ENCODE measurements around the gene IST1. TPM values are rescaled to one million over a fixed set of nuclear protein-coding genes. Genes with fewer than 3 reads are reported as not detected.

Gene IST1
- total RNA-seq, 1 donor from 2014 or later: 184 TPM

DNA sequence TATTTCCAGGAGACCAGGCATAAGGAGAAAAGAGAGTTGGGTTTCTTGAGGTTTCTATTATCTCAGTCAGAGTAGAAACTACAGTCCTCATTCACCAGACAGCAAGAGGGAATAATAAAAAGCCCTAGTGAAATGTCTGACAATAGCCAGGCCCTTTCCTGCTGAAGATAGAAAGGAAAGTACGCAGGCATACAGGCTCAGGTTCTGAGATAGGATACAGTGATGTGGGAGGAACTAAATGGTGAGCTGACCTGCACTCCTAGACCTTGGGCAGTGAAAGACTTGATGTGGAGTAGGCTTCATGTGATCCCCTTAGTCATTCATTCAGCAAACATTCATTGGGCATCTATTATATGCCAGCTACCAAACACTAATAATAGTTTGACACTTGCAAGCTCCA, 26.2 kb upstream of the IST1 start:
- H3K27ac ChIP-seq: no peak overlapping the region
- H3K9me3 ChIP-seq: no peaks in the 10 kb centered on the region
- H3K4me1 ChIP-seq: no peaks in the 10 kb centered on the region
- H3K27me3 ChIP-seq: no peaks in the 10 kb centered on the region
- TF ChIP-seq, protein P1, sequence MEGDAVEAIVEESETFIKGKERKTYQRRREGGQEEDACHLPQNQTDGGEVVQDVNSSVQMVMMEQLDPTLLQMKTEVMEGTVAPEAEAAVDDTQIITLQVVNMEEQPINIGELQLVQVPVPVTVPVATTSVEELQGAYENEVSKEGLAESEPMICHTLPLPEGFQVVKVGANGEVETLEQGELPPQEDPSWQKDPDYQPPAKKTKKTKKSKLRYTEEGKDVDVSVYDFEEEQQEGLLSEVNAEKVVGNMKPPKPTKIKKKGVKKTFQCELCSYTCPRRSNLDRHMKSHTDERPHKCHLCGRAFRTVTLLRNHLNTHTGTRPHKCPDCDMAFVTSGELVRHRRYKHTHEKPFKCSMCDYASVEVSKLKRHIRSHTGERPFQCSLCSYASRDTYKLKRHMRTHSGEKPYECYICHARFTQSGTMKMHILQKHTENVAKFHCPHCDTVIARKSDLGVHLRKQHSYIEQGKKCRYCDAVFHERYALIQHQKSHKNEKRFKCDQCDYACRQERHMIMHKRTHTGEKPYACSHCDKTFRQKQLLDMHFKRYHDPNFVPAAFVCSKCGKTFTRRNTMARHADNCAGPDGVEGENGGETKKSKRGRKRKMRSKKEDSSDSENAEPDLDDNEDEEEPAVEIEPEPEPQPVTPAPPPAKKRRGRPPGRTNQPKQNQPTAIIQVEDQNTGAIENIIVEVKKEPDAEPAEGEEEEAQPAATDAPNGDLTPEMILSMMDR (IDR thresholded peaks at IDR 0.05): no peak
- ATAC-seq (no peak), DNase-seq (no peak)
- no peak overlapping the region for H3K4me3 ChIP-seq
- intact Hi-C loops (cut with DNase I): no loop called here
- H3K36me3 ChIP-seq: peaks cover 34% of the 10 kb centered on the region

GRCh38 chr16:71870818-71871217, 24.5 kb upstream of the IST1 start:
- no peak overlapping the region for H3K27ac ChIP-seq
- intact Hi-C loops (cut with DNase I): no loop called here
- no peak for ATAC-seq
- H3K27me3 ChIP-seq: no peaks in the 10 kb centered on the region
- no peaks in the 10 kb centered on the region for H3K9me3 ChIP-seq
- H3K4me3 ChIP-seq: no peak overlapping the region
- H3K4me1 ChIP-seq: no peaks in the 10 kb centered on the region
- no peak for DNase-seq
- TF ChIP-seq, protein P1 (IDR thresholded peaks at IDR 0.05): no peak
- H3K36me3 ChIP-seq: peaks cover 30% of the 10 kb centered on the region

DNA sequence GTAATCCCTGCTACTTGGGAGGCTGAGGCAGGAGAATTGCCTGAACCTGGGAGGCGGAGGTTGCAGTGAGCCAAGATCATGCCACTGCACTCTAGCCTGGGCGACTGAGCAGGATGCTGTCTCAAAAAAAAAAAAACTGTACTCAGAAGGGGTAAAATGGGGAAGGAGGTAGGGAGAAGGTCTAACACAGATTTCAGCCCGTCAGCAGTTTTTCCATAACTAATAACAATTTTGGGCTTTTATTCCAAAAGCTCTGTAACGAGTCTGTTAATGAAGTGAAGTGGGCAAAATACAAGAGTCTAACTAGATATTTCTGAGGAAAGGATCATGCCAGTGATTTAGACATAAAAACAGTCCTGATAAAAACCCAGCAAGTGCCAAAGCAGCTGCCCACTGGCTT, 22.1 kb upstream of the IST1 start:
- no peak for DNase-seq
- Histone ChIP-seq H3K27me3 (no peaks in the 10 kb centered on the region), H3K4me3 (no peak overlapping the region), H3K36me3 (peaks cover 27% of the 10 kb centered on the region), H3K9me3 (no peaks in the 10 kb centered on the region), H3K4me1 (no peaks in the 10 kb centered on the region), H3K27ac (no peak overlapping the region)
- ATAC-seq: no peak
- intact Hi-C loops (cut with DNase I): no loop called here
- TF ChIP-seq, protein P1 (IDR thresholded peaks at IDR 0.05): no peak

GRCh38 chr16:71878911-71879310, 16.4 kb upstream of the IST1 start:
- Histone ChIP-seq H3K36me3 (peaks cover 46% of the 10 kb centered on the region), H3K9me3 (no peaks in the 10 kb centered on the region), H3K27me3 (no peaks in the 10 kb centered on the region), H3K4me3 (no peak overlapping the region), H3K27ac (no peak overlapping the region), H3K4me1 (peaks cover 16% of the 10 kb centered on the region)
- intact Hi-C loops (cut with DNase I): no loop called here
- TF ChIP-seq, protein P1 (IDR thresholded peaks at IDR 0.05): no peak
- DNase-seq: no peak
- no peak for ATAC-seq

DNA sequence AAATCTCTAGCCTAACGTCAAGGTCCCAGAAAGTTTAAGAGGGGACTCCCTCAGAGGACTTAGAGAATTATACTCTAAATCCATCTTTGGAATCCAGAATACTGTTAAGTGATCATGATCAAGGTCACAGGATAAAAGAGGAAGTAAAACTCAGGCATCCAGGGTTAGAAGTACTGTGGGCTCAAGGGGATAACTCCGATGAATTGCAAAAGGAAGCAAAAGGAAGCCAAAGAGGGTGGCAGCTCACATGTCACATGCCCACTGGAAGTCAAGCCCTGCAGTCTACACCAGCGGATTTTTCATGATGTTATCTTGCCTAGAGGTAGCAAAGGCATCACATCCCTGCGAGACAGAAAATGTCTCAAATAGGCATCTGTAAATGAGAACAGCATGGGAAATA, 15.2 kb upstream of the IST1 start:
- TF ChIP-seq, protein P1 (IDR thresholded peaks at IDR 0.05): no peak
- H3K36me3 ChIP-seq: peaks cover 39% of the 10 kb centered on the region
- no peaks in the 10 kb centered on the region for H3K9me3 ChIP-seq
- DNase-seq (no peak), ATAC-seq (peak; percentile 32)
- intact Hi-C loops (cut with DNase I): no loop called here
- no peak overlapping the region for H3K4me3 ChIP-seq
- no peak overlapping the region for H3K27ac ChIP-seq
- no peaks in the 10 kb centered on the region for H3K27me3 ChIP-seq
- peaks cover 21% of the 10 kb centered on the region for H3K4me1 ChIP-seq

DNA sequence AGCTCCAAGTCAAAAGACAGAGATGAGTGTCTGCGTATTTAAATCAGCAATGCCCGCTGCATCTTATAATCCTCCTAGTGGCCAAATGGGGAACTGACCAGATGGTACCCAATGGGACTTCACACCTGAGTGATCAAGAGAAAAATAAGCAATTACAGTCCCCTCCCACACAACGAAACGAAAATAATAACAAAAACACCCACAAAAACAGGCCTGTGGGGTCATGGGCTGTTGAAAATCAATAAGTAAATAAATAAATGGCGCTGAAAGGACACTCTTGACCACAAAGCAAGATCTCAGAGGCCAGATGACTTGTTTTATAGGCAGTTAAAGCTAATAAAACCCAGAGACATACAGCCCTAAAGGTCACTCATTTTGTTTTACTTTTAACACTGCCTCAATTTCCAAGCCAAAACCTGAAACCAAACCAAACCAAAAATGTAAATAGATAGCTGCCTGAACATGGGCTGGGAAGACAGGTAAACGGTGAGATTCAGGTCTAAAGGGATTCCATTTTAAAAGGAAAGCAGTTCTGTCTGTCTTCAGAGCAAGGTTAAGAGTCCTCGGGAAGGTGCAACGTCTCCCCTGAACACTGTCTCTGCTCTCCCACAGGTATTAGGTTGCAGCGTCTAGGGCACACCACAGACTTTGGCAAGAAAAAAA, 12.7 kb upstream of the IST1 start:
- DNase-seq (no peak), ATAC-seq (peak; percentile 69)
- peak overlapping the region; percentile 88 for H3K27ac ChIP-seq
- H3K4me3 ChIP-seq: peak overlapping the region; percentile 81
- peaks cover 26% of the 10 kb centered on the region for H3K36me3 ChIP-seq
- intact Hi-C loops (cut with DNase I): no loop called here
- H3K9me3 ChIP-seq: no peaks in the 10 kb centered on the region
- H3K27me3 ChIP-seq: no peaks in the 10 kb centered on the region
- H3K4me1 ChIP-seq: peaks cover 23% of the 10 kb centered on the region
- TF ChIP-seq, protein P1 (IDR thresholded peaks at IDR 0.05): peak; percentile 96

Data from upper lobe of right lung (tissue), 1 donor.